GM12872 (cell line): Measurements from ENCODE around the gene IL9R.

Experiments used
- CTCF ChIP-seq: IDR thresholded peaks from 3 replicates; pipeline ENCODE4 v1.5.1; 2011; ENCODE audit warnings: low read depth, mild to moderate bottlenecking, low read length, moderate library complexity; ENCODE audit not compliant: insufficient read depth

Gene IL9R

GRCh38 chrX:155957843-155958242, 39.7 kb upstream of the IL9R start:
- no peak for TF ChIP-seq CTCF

GRCh38 chrX:155959018-155959587, 38.4 kb upstream of the IL9R start:
- no peak for TF ChIP-seq CTCF

- TF ChIP-seq CTCF, result no peak
Measured at GRCh38 chrX:155962906-155963305, 34.6 kb upstream of the IL9R start.

GRCh38 chrX:155966876-155967275, 30.6 kb upstream of the IL9R start:
- TF ChIP-seq CTCF, result peak; percentile 62

GRCh38 chrX:155967653-155968325, 29.7 kb upstream of the IL9R start:
- no peak for TF ChIP-seq CTCF

GRCh38 chrX:155968326-155968661, 29.2 kb upstream of the IL9R start:
- no peak for TF ChIP-seq CTCF

- no peak for TF ChIP-seq CTCF
Measured at GRCh38 chrX:155968791-155969190, 28.7 kb upstream of the IL9R start.
